ENCODE data around the gene ARHGEF19. TPM values are rescaled to one million over a fixed set of nuclear protein-coding genes. Genes with fewer than 3 reads are reported as not detected.

Gene ARHGEF19
- total RNA-seq, 4 donors from 2014 or later, result 1.1 to 16.0 (median 3.3) TPM

GRCh38 chr1:16148329-16149092, 63.9 kb downstream of the ARHGEF19 start:
- TF ChIP-seq, protein P1, sequence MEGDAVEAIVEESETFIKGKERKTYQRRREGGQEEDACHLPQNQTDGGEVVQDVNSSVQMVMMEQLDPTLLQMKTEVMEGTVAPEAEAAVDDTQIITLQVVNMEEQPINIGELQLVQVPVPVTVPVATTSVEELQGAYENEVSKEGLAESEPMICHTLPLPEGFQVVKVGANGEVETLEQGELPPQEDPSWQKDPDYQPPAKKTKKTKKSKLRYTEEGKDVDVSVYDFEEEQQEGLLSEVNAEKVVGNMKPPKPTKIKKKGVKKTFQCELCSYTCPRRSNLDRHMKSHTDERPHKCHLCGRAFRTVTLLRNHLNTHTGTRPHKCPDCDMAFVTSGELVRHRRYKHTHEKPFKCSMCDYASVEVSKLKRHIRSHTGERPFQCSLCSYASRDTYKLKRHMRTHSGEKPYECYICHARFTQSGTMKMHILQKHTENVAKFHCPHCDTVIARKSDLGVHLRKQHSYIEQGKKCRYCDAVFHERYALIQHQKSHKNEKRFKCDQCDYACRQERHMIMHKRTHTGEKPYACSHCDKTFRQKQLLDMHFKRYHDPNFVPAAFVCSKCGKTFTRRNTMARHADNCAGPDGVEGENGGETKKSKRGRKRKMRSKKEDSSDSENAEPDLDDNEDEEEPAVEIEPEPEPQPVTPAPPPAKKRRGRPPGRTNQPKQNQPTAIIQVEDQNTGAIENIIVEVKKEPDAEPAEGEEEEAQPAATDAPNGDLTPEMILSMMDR (IDR thresholded peaks at IDR 0.05; ENCODE audit: low read depth), result no peak

Small RNA genes within 50 kb of the gene (small RNA-seq; reads per million reads assigned to genes)
- not detected for gene MT1XP1

Other genes with a start within 250 kb of the ARHGEF19 start
- 10 to 100 TPM; 21.6 to 42.0 (median 25.4) TPM for gene ZBTB17, start 236.6 kb downstream of the ARHGEF19 start, total RNA-seq
- gene SRARP, start 208.4 kb downstream of the ARHGEF19 start, total RNA-seq, result not detected
- gene HSPB7, start 194.6 kb downstream of the ARHGEF19 start, total RNA-seq, result 100 to 1,000 TPM in 3 of 4 donors, 10 to 100 TPM in 1; 32.3 to 429 (median 122) TPM
- gene CLCNKA, start 190.6 kb downstream of the ARHGEF19 start, total RNA-seq, result 1 to 10 TPM in 1 of 4 donors, under 1 TPM in 1, not detected in 2; 0.66 to 1.5 TPM
- under 1 TPM in 2 of 4 donors, not detected in 2; 0.17 to 0.44 TPM for gene CLCNKB, start 168.9 kb downstream of the ARHGEF19 start, total RNA-seq
- gene FAM131C, start 139.0 kb downstream of the ARHGEF19 start, total RNA-seq, result under 1 TPM in 1 of 4 donors, not detected in 3; 0.51 TPM
- 10 to 100 TPM in 1 of 4 donors, 1 to 10 TPM in 3; 3.6 to 20.3 (median 7.3) TPM for gene EPHA2, start 56.6 kb downstream of the ARHGEF19 start, total RNA-seq
- 1 to 10 TPM; 1.0 to 3.4 (median 2.3) TPM for gene CPLANE2, start 24.5 kb upstream of the ARHGEF19 start, total RNA-seq
- gene FBXO42, start 139.8 kb upstream of the ARHGEF19 start, total RNA-seq, result 10 to 100 TPM; 21.4 to 26.9 (median 23.6) TPM
- 10 to 100 TPM; 41.7 to 88.4 (median 50.4) TPM for gene SZRD1, start 154.6 kb upstream of the ARHGEF19 start, total RNA-seq
- gene SPATA21, start 224.8 kb upstream of the ARHGEF19 start, total RNA-seq, result not detected
- 100 to 1,000 TPM in 1 of 4 donors, 10 to 100 TPM in 3; 44.5 to 101 (median 63.5) TPM for gene NECAP2, start 228.1 kb upstream of the ARHGEF19 start, total RNA-seq